GM11168 (cell line): ENCODE measurements around the gene KRT1.
"Not testable (repeated sequence)": the region's sequence is repeated elsewhere in the genome, so short reads cannot be mapped to it uniquely, and the experiment has no call there.

ENCODE experiments used
- in situ Hi-C: fragments of 300-500 bp; cut with MboI; formaldehyde crosslinking; loops from one replicate; pipeline ENCODE4 v1.12.0; 2022; ENCODE audit warnings: low sequenced_read_pairs; ENCODE audit not compliant: unreplicated experiment

Gene KRT1

GRCh38 chr12:52680363-52680762, at the start of gene KRT1:
Gene KRT1, minus strand, starts transcription at chr12:52680407. Its CDS starts 59 bp downstream, at chr12:52680348.
- in situ Hi-C loops, result no loop called here

- in situ Hi-C loops, result no loop called here
These were observed 48.9 kb upstream of the KRT1 start for GRCh38 chr12:52729147-52729546.

- in situ Hi-C loops, result no loop called here
These were observed 48.2 kb upstream of the KRT1 start for GRCh38 chr12:52728374-52728773.

- in situ Hi-C loops, result no loop called here
These were observed 46.8 kb upstream of the KRT1 start for GRCh38 chr12:52727037-52727436.

- in situ Hi-C loops, result no loop called here
These were observed 46.2 kb upstream of the KRT1 start for GRCh38 chr12:52726451-52726850.

DNA sequence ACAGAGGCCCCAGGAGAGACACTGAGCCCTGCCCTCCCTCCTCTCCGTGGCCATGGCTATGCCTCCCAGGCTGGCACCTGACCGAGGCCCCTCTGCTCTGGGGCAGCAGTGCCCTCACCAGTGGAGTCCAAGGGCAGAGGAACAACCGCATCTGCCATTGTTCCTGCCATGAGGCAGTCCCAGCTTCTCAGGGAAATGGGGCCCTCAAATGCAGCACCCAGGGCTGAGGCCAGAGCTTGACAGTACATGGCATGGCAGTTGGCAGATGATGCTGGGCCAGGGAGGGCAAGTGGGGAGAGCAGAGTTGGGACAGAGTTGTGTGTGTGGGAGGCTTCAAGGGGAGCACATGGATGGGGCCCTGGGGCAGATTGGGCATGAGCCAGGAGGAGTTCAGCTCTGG, 44.2 kb upstream of the KRT1 start:
- in situ Hi-C loops, result no loop called here

- in situ Hi-C loops, result no loop called here
These were observed 42.5 kb upstream of the KRT1 start for GRCh38 chr12:52722680-52723079.

DNA sequence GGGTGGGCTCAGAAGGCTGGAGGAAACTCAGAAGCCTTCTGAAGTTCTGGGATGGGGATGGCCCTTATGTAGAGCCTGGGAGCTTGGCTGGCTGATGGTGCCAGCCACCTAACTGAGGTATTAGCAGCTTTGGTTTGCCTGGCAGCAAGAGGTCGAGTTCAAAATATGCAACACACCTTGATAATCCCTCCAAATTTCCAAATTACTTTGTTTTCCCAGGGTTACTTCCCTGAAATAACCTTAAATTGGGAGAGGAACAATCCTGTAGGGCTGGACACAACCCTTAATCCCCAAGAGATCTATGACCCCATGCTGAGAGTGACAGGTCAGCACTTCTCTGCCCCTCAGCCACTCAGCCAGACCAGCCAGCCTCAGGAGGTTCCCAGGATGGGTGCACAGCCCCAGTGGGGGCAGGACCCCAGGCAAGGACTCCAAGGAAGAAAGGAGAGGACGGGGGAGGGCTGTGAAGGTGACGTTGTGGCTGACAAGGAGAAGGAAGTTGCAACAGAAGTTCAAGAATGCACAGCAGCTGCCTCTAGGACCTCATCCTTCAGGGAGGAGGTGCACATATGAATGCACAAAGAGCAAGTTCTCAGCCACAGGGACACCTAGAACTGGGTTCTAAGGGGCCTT, 41.7 kb upstream of the KRT1 start:
- in situ Hi-C loops, result no loop called here

- in situ Hi-C loops, result no loop called here
These were observed 40.2 kb upstream of the KRT1 start for GRCh38 chr12:52720365-52720886.

- in situ Hi-C loops, result no loop called here
These were observed 35.9 kb upstream of the KRT1 start for GRCh38 chr12:52716061-52716460.

DNA sequence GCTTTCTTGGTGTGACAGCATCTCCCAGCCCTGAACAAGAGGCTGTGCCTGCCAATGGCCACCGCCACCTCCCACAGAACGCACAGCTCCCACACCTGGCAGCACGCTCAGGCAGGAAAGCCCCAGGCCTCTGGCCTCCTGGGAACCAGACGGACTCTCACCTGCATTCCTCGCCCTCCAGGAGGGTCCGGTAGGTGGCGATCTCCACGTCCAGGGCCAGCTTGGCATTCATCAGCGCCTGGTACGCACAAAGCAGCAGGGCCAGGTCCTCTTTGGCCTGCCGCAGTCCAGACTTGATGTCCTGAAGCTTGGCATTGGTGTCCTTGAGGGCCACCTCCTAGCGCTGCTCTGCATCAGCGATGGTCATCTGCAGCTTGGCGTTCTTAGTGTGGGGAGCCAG, 35.2 kb upstream of the KRT1 start:
- in situ Hi-C loops, result no loop called here

DNA sequence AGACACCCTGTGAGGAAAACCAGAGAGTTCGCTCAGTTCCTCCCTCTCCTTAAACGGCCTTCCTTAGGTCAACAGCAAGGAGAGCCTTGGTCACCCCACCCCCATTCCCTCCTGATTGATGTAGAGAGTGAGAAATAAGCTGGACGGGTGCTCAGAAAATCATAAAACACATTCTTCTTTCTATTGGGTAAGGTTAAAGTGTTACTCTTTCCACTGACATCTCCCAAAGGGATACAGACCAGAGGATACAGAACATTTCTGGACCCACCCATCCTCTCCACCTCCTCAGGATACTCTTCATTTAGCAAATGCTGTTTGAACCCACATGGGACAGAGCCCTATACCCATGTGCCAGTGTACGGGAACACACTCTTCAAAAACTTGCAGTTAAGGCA, 34.7 kb upstream of the KRT1 start:
- in situ Hi-C loops, result no loop called here

GRCh38 chr12:52713960-52714886, 34.0 kb upstream of the KRT1 start:
- in situ Hi-C loops, result no loop called here

- in situ Hi-C loops, result not testable (repeated sequence)
These were observed 31.9 kb upstream of the KRT1 start for GRCh38 chr12:52712122-52712521.

DNA sequence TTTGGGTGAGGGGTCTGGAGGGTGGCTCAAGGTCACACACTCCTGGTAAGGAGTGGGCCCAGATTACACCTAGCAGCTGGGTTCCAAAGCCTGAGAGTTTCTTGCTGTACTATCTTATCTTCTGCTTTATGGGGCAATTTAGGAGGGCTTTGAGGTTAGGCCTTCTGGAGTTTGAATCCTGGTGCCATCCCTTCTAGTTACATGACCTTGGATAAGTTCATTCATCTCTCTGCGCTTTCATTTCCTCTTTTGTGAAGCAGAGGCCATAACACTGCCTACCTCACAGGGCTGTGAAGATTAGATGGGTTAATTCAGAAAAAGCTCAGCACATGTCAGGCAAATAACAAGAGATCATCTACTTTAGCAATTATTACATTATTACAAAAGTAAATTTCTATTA, 30.5 kb upstream of the KRT1 start:
- in situ Hi-C loops, result no loop called here

DNA sequence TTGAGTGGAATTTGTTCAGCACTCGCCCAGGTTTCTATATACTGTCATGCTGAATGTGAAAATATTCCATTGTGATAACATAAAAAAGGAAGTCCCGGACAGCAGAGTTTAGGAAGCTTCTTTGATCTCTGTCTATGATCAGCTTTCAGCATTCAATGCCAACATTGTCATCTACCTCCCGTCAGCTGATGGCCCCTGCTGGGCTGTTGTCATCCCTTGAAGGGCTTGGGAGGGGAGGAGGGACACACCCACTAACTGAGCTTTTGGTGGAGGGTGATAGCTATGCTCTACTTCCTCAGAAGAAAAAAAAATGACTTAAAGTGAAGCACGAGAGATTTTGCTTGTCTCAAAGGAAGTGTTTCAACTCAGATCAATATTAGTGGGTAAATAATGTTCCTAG, 27.8 kb upstream of the KRT1 start:
- in situ Hi-C loops, result no loop called here

- in situ Hi-C loops, result no loop called here
These were observed 24.3 kb upstream of the KRT1 start for GRCh38 chr12:52704464-52704863.

DNA sequence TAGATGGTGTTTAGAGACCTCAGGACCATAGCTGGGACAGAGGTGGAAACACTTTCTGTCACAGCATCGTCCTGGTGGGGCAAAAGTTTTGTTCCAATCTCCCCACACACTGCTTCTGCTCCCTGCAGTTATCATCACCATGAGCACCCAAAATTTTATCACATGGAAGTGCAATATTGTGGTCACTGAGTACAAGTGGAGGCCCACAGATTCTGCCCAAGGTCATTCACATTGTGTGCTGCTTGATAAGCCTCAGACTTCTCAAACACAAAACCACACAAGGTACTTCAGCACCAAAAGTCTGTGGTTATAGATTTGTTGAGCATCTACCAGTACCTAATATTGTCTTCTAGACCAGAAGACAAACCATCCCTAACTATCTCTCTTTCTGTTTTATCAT, 23.7 kb upstream of the KRT1 start:
- in situ Hi-C loops, result no loop called here

GRCh38 chr12:52703424-52703823, 23.2 kb upstream of the KRT1 start, which contains the start of gene KRT77:
Gene KRT77, minus strand, starts transcription at chr12:52703524. Its CDS starts 90 bp downstream, at chr12:52703434.
- in situ Hi-C loops, result no loop called here

DNA sequence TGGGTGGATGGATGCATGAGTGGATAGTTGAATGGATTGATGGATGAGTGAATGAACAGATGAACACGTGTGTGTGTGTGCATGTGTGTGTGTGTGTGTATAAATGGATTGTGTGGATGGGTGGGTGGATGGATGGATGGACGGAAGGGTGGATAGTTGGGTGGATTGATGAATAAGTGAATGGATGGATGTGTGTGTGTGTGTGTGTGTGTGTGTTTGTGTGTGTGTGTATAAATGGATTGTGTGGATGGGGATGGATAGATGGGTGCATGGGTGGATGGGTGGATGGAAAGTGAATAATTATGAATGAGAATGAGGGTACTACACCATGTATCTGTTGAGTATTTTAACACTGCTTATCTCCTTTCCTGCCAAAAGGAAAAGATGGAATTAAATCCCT, 22.1 kb upstream of the KRT1 start:
- in situ Hi-C loops, result no loop called here

DNA sequence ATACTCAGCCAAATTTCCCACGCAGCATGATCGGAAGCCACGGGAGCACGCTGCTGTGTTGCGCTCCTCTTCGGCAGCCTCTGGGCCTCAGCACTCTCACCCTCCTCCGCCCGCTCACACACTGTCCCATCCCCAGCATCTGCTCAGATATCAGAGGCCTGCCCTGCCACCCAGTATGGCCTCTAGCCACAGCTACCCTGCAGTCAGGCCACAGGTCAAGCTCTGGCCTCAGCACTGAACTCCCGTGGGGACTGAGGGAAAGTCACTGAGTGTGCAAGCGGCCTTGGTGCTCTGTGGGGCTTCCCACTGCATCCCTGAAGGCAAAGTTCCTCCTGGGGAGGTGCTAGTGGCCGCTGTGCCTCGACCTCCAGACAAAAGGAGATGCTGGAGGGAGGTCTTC, 21.1 kb upstream of the KRT1 start:
- in situ Hi-C loops, result no loop called here
